HepG2 (cell line): ENCODE results near the gene NFAT5. TPM values are rescaled to one million over a fixed set of nuclear protein-coding genes. Genes with fewer than 3 reads are reported as not detected.

ENCODE experiments used
- DPF2 ChIP-seq: sonication (generic); formaldehyde crosslinking; IDR thresholded peaks from 2 replicates; pipeline ENCODE4 v1.4.0; 2020; ENCODE audit warnings: mild to moderate bottlenecking, low read depth, missing genetic modification reagents, borderline replicate concordance
- FOXP4 ChIP-seq: sonication (generic); formaldehyde crosslinking; IDR thresholded peaks from 2 replicates; pipeline ENCODE4 v1.4.0; 2020; ENCODE audit warnings: missing genetic modification reagents
- GPN1 ChIP-seq: sonication (generic); formaldehyde crosslinking; IDR thresholded peaks from 2 replicates; pipeline ENCODE4 v1.5.1; 2020; ENCODE audit warnings: missing genetic modification reagents, borderline replicate concordance
- HBP1 ChIP-seq: IDR thresholded peaks from 2 replicates; pipeline ENCODE4 v1.6.1; 2016; ENCODE audit warnings: low read depth, control low read depth
- JARID2 ChIP-seq: sonication (generic); formaldehyde crosslinking; IDR thresholded peaks from 2 replicates; pipeline ENCODE4 v1.8.1; 2023; ENCODE audit warnings: missing genetic modification reagents, inconsistent platforms; ENCODE audit not compliant: insufficient replicate concordance
- KAT7 ChIP-seq: IDR thresholded peaks from 2 replicates; pipeline ENCODE4 v1.6.1; 2018; ENCODE audit warnings: borderline replicate concordance, missing compliant biosample characterization
- MTF1 ChIP-seq: sonication (generic); formaldehyde crosslinking; IDR thresholded peaks from 2 replicates; pipeline ENCODE4 v1.5.0; 2020; ENCODE audit warnings: missing genetic modification reagents
- PAXIP1 ChIP-seq: sonication (generic); formaldehyde crosslinking; conservative IDR thresholded peaks from 2 replicates; pipeline ENCODE4 v1.4.0; 2020; ENCODE audit warnings: mild to moderate bottlenecking, missing genetic modification reagents, moderate library complexity
- TEF ChIP-seq: sonication (generic); formaldehyde crosslinking; IDR thresholded peaks from 2 replicates; pipeline ENCODE4 v1.5.0; 2020; ENCODE audit warnings: missing genetic modification reagents
- ZBTB39 ChIP-seq: sonication (generic); formaldehyde crosslinking; IDR thresholded peaks from 2 replicates; pipeline ENCODE4 v1.5.0; 2020; ENCODE audit warnings: missing genetic modification reagents
- ZC3H4 ChIP-seq: sonication (generic); formaldehyde crosslinking; IDR thresholded peaks from 2 replicates; pipeline ENCODE4 v1.4.0; 2020; ENCODE audit warnings: missing genetic modification reagents, borderline replicate concordance
- ZNF207 ChIP-seq: fragments of 450-650 bp; IDR thresholded peaks from 2 replicates; pipeline ENCODE4 v1.6.1; 2016; ENCODE audit warnings: antibody characterized with exemption, borderline replicate concordance
- ZNF256 ChIP-seq: sonication (generic); formaldehyde crosslinking; conservative IDR thresholded peaks from 2 replicates; pipeline ENCODE4 v1.4.0; 2020; ENCODE audit warnings: missing genetic modification reagents
- ZNF30 ChIP-seq: sonication (generic); formaldehyde crosslinking; IDR thresholded peaks from 2 replicates; pipeline ENCODE4 v1.5.0; 2020; ENCODE audit warnings: mild to moderate bottlenecking, missing genetic modification reagents
- ZNF616 ChIP-seq: sonication (generic); formaldehyde crosslinking; IDR thresholded peaks from 2 replicates; pipeline ENCODE4 v1.5.0; 2020; ENCODE audit warnings: low read depth, mild to moderate bottlenecking, missing genetic modification reagents
- ZNF704 ChIP-seq: sonication (generic); formaldehyde crosslinking; IDR thresholded peaks from 2 replicates; pipeline ENCODE4 v1.8.1; 2023; ENCODE audit warnings: mild to moderate bottlenecking, inconsistent platforms, moderate library complexity, missing genetic modification reagents, borderline replicate concordance
- ZNF766 ChIP-seq: sonication (generic); formaldehyde crosslinking; IDR thresholded peaks from 2 replicates; pipeline ENCODE4 v1.5.0; 2020; ENCODE audit warnings: missing genetic modification reagents, borderline replicate concordance
- polyA plus RNA-seq, 8 experiments: library from polyadenylated mRNA; depleted of rRNA in 3 of 8; stranded (reverse) in 7 of 8; unstranded in 1 of 8; fragments of >200 nt; fragmentation: Illumina TruSeq in 4 of 8; extraction: Trizol in 4 of 8; gene quantifications; 2 replicates each; pipeline versions ENCODE4 v1.2.1 to v1.2.3, GENCODE V29; 2011 to 2016; ENCODE audit warnings: low read depth in 4 of 8, missing spikeins in 1 of 8, mixed read lengths in 1 of 8; ENCODE audit not compliant: insufficient read depth in 1 of 8
- total RNA-seq, 5 experiments: library from RNA; depleted of rRNA; stranded (reverse); fragments of >200 nt; fragmentation: Illumina TruSeq; extraction: Trizol; gene quantifications; 2 replicates each; pipeline ENCODE4 v1.2.3, GENCODE V29; 2016; ENCODE audit warnings: low read depth in 1 of 5

Gene NFAT5
- total and polyA plus RNA-seq, 2 of the 13 experiments (the other 11 are each of a cell fraction or from before 2014, with no cell fraction given) = 20.5 to 54.3 TPM

GRCh38 chr16:69520800-69521602, 44.8 kb upstream of the NFAT5 start (continued):
- TF ChIP-seq JARID2 (CRISPR knock-in tag) = no peak
- no peak for TF ChIP-seq ZNF766 (CRISPR knock-in tag)
- TF ChIP-seq ZBTB39 (CRISPR knock-in tag) = no peak
- TF ChIP-seq ZNF616 (CRISPR knock-in tag) = no peak
- no peak for TF ChIP-seq GPN1 (CRISPR knock-in tag)
- TF ChIP-seq ZNF704 = no peak
- TF ChIP-seq PAXIP1 (CRISPR knock-in tag) = peak; percentile 67
- TF ChIP-seq HBP1 (CRISPR knock-in tag) = no peak
- no peak for TF ChIP-seq KAT7
- no peak for TF ChIP-seq ZNF207
- peak; percentile 66 for TF ChIP-seq FOXP4 (CRISPR knock-in tag)
- no peak for TF ChIP-seq ZC3H4
- no peak for TF ChIP-seq ZNF30
- TF ChIP-seq MTF1 (CRISPR knock-in tag) = no peak
- TF ChIP-seq TEF (CRISPR knock-in tag) = no peak
- 0 out of 2 replicates have a peak, but pooled peaks have one; percentile 23 for TF ChIP-seq ZNF256 (CRISPR knock-in tag)
- TF ChIP-seq DPF2 (CRISPR knock-in tag) = 0 out of 2 replicates have a peak, but pooled peaks have one; percentile 17
